Measurements from ENCODE around the gene RND2. TPM values are rescaled to one million over a fixed set of nuclear protein-coding genes. Genes with fewer than 3 reads are reported as not detected.

RND2 gene
- total and polyA plus RNA-seq, 2 experiments from 2014 or later: 18.5 to 22.9 TPM

DNA sequence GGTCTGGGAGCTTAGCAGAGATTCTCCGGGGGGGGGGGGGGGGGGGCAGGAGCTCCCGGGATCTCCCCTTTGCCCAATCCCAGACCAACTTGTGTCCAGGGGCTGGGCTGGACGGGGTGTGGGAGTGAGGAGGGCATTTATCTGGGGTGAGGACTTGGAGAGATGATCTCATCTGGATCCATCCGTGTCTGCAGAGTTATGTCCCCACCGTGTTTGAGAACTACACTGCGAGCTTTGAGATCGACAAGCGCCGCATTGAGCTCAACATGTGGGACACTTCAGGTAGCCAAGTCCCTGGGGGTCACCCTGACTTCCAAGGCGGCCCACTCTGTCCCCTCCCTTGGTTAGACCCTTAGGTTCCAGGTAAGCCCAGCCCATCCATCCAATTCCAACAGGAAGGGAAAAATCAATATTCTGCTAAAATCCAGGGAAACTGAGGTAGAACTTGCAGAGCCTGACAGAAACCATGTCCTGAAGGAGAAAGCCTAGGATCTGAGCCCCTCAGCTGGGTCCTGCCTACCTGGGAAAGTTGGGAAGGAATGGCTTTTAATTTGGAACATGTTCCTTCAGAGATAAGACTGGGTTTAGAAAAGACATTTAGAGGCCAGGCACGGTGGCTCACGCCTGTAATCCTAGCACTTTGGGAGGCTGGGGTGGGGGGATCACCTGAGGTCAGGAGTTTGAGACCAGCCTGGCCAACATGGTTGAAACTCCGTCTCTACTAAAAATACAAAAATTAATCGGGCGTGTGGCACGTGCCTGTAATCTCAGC is 921 bp downstream of the RND2 start:
- H2AFZ ChIP-seq: no peak overlapping the region
- peaks cover 28% of the 10 kb centered on the region for H3K4me1 Mint-ChIP-seq
- peaks cover 18% of the 10 kb centered on the region for H3K79me2 ChIP-seq (replicated peaks; ENCODE audit: insufficient read depth)
- DNase-seq (ENCODE audit: low spot score): no peak
- H4K20me1 ChIP-seq (replicated peaks; ENCODE audit: insufficient read depth): no peaks in the 10 kb centered on the region
- H3K4me1 ChIP-seq (ENCODE audit: insufficient read depth): peaks cover 25% of the 10 kb centered on the region
- no peaks in the 10 kb centered on the region for H3K36me3 ChIP-seq (ENCODE audit: insufficient read depth)
- no peak overlapping the region for H3K27ac Mint-ChIP-seq
- peak overlapping the region; percentile 98 for H3K4me3 ChIP-seq
- ATAC-seq: no peak
- TF ChIP-seq, protein P1, sequence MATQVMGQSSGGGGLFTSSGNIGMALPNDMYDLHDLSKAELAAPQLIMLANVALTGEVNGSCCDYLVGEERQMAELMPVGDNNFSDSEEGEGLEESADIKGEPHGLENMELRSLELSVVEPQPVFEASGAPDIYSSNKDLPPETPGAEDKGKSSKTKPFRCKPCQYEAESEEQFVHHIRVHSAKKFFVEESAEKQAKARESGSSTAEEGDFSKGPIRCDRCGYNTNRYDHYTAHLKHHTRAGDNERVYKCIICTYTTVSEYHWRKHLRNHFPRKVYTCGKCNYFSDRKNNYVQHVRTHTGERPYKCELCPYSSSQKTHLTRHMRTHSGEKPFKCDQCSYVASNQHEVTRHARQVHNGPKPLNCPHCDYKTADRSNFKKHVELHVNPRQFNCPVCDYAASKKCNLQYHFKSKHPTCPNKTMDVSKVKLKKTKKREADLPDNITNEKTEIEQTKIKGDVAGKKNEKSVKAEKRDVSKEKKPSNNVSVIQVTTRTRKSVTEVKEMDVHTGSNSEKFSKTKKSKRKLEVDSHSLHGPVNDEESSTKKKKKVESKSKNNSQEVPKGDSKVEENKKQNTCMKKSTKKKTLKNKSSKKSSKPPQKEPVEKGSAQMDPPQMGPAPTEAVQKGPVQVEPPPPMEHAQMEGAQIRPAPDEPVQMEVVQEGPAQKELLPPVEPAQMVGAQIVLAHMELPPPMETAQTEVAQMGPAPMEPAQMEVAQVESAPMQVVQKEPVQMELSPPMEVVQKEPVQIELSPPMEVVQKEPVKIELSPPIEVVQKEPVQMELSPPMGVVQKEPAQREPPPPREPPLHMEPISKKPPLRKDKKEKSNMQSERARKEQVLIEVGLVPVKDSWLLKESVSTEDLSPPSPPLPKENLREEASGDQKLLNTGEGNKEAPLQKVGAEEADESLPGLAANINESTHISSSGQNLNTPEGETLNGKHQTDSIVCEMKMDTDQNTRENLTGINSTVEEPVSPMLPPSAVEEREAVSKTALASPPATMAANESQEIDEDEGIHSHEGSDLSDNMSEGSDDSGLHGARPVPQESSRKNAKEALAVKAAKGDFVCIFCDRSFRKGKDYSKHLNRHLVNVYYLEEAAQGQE (IDR thresholded peaks at IDR 0.05; ENCODE audit: unreplicated experiment): no peak
- TF ChIP-seq EZH2phosphoT487 (IDR thresholded peaks at IDR 0.05; ENCODE audit: unreplicated experiment): no peak
- no peak for TF ChIP-seq NANOG (IDR thresholded peaks at IDR 0.05; ENCODE audit: borderline replicate concordance)
- TF ChIP-seq STAT1 (IDR thresholded peaks at IDR 0.05; ENCODE audit: unreplicated experiment): no peak
- no peak for TF ChIP-seq POLR2AphosphoS5 (IDR thresholded peaks at IDR 0.05; ENCODE audit: low read depth)
- TF ChIP-seq, protein P2, sequence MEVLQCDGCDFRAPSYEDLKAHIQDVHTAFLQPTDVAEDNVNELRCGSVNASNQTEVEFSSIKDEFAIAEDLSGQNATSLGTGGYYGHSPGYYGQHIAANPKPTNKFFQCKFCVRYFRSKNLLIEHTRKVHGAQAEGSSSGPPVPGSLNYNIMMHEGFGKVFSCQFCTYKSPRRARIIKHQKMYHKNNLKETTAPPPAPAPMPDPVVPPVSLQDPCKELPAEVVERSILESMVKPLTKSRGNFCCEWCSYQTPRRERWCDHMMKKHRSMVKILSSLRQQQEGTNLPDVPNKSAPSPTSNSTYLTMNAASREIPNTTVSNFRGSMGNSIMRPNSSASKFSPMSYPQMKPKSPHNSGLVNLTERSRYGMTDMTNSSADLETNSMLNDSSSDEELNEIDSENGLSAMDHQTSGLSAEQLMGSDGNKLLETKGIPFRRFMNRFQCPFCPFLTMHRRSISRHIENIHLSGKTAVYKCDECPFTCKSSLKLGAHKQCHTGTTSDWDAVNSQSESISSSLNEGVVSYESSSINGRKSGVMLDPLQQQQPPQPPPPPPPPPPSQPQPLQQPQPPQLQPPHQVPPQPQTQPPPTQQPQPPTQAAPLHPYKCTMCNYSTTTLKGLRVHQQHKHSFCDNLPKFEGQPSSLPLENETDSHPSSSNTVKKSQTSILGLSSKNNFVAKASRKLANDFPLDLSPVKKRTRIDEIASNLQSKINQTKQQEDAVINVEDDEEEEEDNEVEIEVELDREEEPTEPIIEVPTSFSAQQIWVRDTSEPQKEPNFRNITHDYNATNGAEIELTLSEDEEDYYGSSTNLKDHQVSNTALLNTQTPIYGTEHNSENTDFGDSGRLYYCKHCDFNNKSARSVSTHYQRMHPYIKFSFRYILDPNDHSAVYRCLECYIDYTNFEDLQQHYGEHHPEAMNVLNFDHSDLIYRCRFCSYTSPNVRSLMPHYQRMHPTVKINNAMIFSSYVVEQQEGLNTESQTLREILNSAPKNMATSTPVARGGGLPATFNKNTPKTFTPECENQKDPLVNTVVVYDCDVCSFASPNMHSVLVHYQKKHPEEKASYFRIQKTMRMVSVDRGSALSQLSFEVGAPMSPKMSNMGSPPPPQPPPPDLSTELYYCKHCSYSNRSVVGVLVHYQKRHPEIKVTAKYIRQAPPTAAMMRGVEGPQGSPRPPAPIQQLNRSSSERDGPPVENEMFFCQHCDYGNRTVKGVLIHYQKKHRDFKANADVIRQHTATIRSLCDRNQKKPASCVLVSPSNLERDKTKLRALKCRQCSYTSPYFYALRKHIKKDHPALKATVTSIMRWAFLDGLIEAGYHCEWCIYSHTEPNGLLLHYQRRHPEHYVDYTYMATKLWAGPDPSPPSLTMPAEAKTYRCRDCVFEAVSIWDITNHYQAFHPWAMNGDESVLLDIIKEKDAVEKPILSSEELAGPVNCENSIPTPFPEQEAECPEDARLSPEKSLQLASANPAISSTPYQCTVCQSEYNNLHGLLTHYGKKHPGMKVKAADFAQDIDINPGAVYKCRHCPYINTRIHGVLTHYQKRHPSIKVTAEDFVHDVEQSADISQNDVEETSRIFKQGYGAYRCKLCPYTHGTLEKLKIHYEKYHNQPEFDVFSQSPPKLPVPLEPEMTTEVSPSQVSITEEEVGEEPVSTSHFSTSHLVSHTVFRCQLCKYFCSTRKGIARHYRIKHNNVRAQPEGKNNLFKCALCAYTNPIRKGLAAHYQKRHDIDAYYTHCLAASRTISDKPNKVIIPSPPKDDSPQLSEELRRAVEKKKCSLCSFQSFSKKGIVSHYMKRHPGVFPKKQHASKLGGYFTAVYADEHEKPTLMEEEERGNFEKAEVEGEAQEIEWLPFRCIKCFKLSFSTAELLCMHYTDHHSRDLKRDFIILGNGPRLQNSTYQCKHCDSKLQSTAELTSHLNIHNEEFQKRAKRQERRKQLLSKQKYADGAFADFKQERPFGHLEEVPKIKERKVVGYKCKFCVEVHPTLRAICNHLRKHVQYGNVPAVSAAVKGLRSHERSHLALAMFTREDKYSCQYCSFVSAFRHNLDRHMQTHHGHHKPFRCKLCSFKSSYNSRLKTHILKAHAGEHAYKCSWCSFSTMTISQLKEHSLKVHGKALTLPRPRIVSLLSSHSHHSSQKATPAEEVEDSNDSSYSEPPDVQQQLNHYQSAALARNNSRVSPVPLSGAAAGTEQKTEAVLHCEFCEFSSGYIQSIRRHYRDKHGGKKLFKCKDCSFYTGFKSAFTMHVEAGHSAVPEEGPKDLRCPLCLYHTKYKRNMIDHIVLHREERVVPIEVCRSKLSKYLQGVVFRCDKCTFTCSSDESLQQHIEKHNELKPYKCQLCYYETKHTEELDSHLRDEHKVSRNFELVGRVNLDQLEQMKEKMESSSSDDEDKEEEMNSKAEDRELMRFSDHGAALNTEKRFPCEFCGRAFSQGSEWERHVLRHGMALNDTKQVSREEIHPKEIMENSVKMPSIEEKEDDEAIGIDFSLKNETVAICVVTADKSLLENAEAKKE (CRISPR knock-in tag; IDR thresholded peaks at IDR 0.05): no peak
- no peak for TF ChIP-seq ZNF331 (CRISPR knock-in tag; IDR thresholded peaks at IDR 0.05; ENCODE audit: low read depth)
- TF ChIP-seq CREB1 (CRISPR knock-in tag; IDR thresholded peaks at IDR 0.05; ENCODE audit: low read depth): no peak
- TF ChIP-seq JUNB (IDR thresholded peaks at IDR 0.05; ENCODE audit: unreplicated experiment): no peak
- TF ChIP-seq EZH2 (IDR thresholded peaks at IDR 0.05; ENCODE audit: low read depth, unreplicated experiment): no peak
- TF ChIP-seq, protein P3, sequence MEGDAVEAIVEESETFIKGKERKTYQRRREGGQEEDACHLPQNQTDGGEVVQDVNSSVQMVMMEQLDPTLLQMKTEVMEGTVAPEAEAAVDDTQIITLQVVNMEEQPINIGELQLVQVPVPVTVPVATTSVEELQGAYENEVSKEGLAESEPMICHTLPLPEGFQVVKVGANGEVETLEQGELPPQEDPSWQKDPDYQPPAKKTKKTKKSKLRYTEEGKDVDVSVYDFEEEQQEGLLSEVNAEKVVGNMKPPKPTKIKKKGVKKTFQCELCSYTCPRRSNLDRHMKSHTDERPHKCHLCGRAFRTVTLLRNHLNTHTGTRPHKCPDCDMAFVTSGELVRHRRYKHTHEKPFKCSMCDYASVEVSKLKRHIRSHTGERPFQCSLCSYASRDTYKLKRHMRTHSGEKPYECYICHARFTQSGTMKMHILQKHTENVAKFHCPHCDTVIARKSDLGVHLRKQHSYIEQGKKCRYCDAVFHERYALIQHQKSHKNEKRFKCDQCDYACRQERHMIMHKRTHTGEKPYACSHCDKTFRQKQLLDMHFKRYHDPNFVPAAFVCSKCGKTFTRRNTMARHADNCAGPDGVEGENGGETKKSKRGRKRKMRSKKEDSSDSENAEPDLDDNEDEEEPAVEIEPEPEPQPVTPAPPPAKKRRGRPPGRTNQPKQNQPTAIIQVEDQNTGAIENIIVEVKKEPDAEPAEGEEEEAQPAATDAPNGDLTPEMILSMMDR (conservative IDR thresholded peaks at IDR 0.05; ENCODE audit: low read depth in 2 of 2): no peak
- TF ChIP-seq ZNF114 (CRISPR knock-in tag; IDR thresholded peaks at IDR 0.05): no peak
- peaks cover 28% of the 10 kb centered on the region for H3K27me3 Mint-ChIP-seq (ENCODE audit: insufficient read depth, low read depth, poor library complexity)
- H3K36me3 Mint-ChIP-seq (ENCODE audit: low read depth): peaks cover 21% of the 10 kb centered on the region
- peaks cover 16% of the 10 kb centered on the region; the same call in 1 of the 2 replicates for H3F3A ChIP-seq (replicated peaks; ENCODE audit: low read depth)
- no peak overlapping the region for H3K27ac ChIP-seq (ENCODE audit: low read depth)
- peak overlapping the region; percentile 93 for H3K4me2 ChIP-seq
- no peaks in the 10 kb centered on the region for H3K9me3 Mint-ChIP-seq
- H3K27me3 ChIP-seq (ENCODE audit: insufficient read depth): no peaks in the 10 kb centered on the region
- H3K4me3 Mint-ChIP-seq: peak overlapping the region; percentile 91
- H3K9me2 ChIP-seq (ENCODE audit: insufficient read depth): no peaks in the 10 kb centered on the region

Data from GM23338 (cell line).